Activated CD4-positive, alpha-beta T cell treated with anti-CD3 and anti-CD28 coated beads for 36 hours (primary cell): Measurements from ENCODE around the gene NEURL2. TPM values are rescaled to one million over a fixed set of nuclear protein-coding genes. Genes with fewer than 3 reads are reported as not detected.

Experiments used
- ATAC-seq: fragments of 200-7000 bp; cut with Tn5 transposase; one replicate; pipeline ENCODE4 v1.10.0; 2021; ENCODE audit warnings: mild to moderate bottlenecking, moderate library complexity
- CTCF ChIA-PET: fragments of 350-600 bp; sonication (Branson Sonifier 250); formaldehyde crosslinking; loops from one replicate; lab custom pipeline; 2021; ENCODE audit warnings: antibody characterized with exemption; lab: Charles Lee
- POLR2A ChIA-PET: fragments of 350-600 bp; sonication (Branson Sonifier 250); formaldehyde crosslinking; loops from one replicate; lab custom pipeline; 2021; ENCODE audit warnings: antibody characterized with exemption, inconsistent platforms; lab: Charles Lee
- DNase-seq: peaks from one replicate; pipeline ENCODE4 v3.0.0-alpha.2; 2020
- H3K27ac Mint-ChIP-seq: one replicate; pipeline ENCODE4 v1.8.0; 2021; ENCODE audit warnings: mixed read lengths
- H3K27me3 Mint-ChIP-seq: one replicate; pipeline ENCODE4 v1.8.0; 2021; ENCODE audit warnings: mixed read lengths
- H3K36me3 Mint-ChIP-seq: one replicate; pipeline ENCODE4 v1.8.0; 2021; ENCODE audit warnings: low read depth, mixed read lengths
- H3K4me1 Mint-ChIP-seq: one replicate; pipeline ENCODE4 v1.8.0; 2021; ENCODE audit warnings: mixed read lengths
- H3K4me3 Mint-ChIP-seq: one replicate; pipeline ENCODE4 v1.8.0; 2021; ENCODE audit warnings: mild to moderate bottlenecking, moderate library complexity, mixed read lengths
- H3K9me3 Mint-ChIP-seq: one replicate; pipeline ENCODE4 v1.8.0; 2021; ENCODE audit warnings: low read depth, mixed read lengths
- intact Hi-C, 2 experiments: fragments of 100-400 bp; cut with DNase I in 1 of 2; cut with micrococcal nuclease in 1 of 2; formaldehyde crosslinking; loops; one replicate each; pipeline versions ENCODE4 v1.14.2 to v1.15.1; 2022 to 2024; cut with DNase I, micrococcal nuclease
- total RNA-seq, 2 experiments: library from RNA; stranded (reverse); gene quantifications; one replicate each; pipeline ENCODE4 v1.2.3, GENCODE V29; 2021

Gene NEURL2
- total RNA-seq, 2 experiments from 2014 or later, result 1.2 to 1.9 TPM

GRCh38 chr20:45897289-45897688 lies 6.3 kb upstream of the NEURL2 start:
- Mint-ChIP-seq H3K9me3 (no peaks in the 10 kb centered on the region), H3K36me3 (peaks cover 18% of the 10 kb centered on the region), H3K4me1 (peaks cover 14% of the 10 kb centered on the region), H3K4me3 (no peak overlapping the region), H3K27me3 (no peaks in the 10 kb centered on the region), H3K27ac (no peak overlapping the region)
- DNase-seq (no peak), ATAC-seq (no peak)
- ChIA-PET CTCF (no interaction called here), POLR2A (no interaction called here)
- intact Hi-C loops, result no loop called here

GRCh38 chr20:45896641-45897161 lies 5.7 kb upstream of the NEURL2 start:
- Mint-ChIP-seq H3K27me3 (no peaks in the 10 kb centered on the region), H3K9me3 (no peaks in the 10 kb centered on the region), H3K4me3 (no peak overlapping the region), H3K36me3 (peaks cover 18% of the 10 kb centered on the region), H3K27ac (no peak overlapping the region), H3K4me1 (peaks cover 18% of the 10 kb centered on the region)
- DNase-seq (no peak), ATAC-seq (no peak)
- ChIA-PET CTCF (no interaction called here), POLR2A (no interaction called here)
- intact Hi-C loops, result no loop called here

GRCh38 chr20:45894797-45895196 lies 3.8 kb upstream of the NEURL2 start:
- ChIA-PET POLR2A (no interaction called here), CTCF (no interaction called here)
- DNase-seq, result no peak
- no peaks in the 10 kb centered on the region for H3K27me3 Mint-ChIP-seq
- H3K27ac Mint-ChIP-seq, result no peak overlapping the region
- ATAC-seq, result no peak
- peaks cover 18% of the 10 kb centered on the region for H3K36me3 Mint-ChIP-seq
- intact Hi-C loops, result no loop called here
- H3K9me3 Mint-ChIP-seq, result no peaks in the 10 kb centered on the region
- no peak overlapping the region for H3K4me3 Mint-ChIP-seq
- peaks cover 25% of the 10 kb centered on the region for H3K4me1 Mint-ChIP-seq

GRCh38 chr20:45893831-45894230 lies 2.8 kb upstream of the NEURL2 start:
- POLR2A ChIA-PET, result no interaction called here
- no peak overlapping the region for H3K4me3 Mint-ChIP-seq

GRCh38 chr20:45892828-45893500 lies 2.0 kb upstream of the NEURL2 start:
- peak; percentile 41 for DNase-seq
- intact Hi-C loops, result no loop called here
- POLR2A ChIA-PET, result no interaction called here
- Mint-ChIP-seq H3K36me3 (peaks cover 18% of the 10 kb centered on the region), H3K27ac (no peak overlapping the region), H3K4me3 (peak overlapping the region; percentile 89), H3K4me1 (peaks cover 31% of the 10 kb centered on the region), H3K27me3 (no peaks in the 10 kb centered on the region), H3K9me3 (no peaks in the 10 kb centered on the region)
- CTCF ChIA-PET, result interaction anchor here (1.3 to 1.7 kb wide), 4 partner anchors 12 to 41 kb away, joined by 3 to 5 read pairs (median 4); partner anchors contain the start of gene ZSWIM1
- no peak for ATAC-seq

More at GRCh38 chr20:45893831-45894230, 2.8 kb upstream of the NEURL2 start:
- Mint-ChIP-seq H3K27ac (no peak overlapping the region), H3K4me1 (peaks cover 31% of the 10 kb centered on the region), H3K9me3 (no peaks in the 10 kb centered on the region), H3K36me3 (peaks cover 18% of the 10 kb centered on the region), H3K27me3 (no peaks in the 10 kb centered on the region)
- intact Hi-C loops, result no loop called here
- DNase-seq, result no peak
- ATAC-seq, result no peak
- CTCF ChIA-PET, result no interaction called here

GRCh38 chr20:45892049-45892825 lies 1.2 kb upstream of the NEURL2 start:
- CTCF ChIA-PET, result interaction anchor here (1.3 to 1.7 kb wide), 5 partner anchors 11 to 41 kb away, joined by 3 to 5 read pairs (median 4); partner anchors contain the start of gene ZSWIM1
- ATAC-seq, result no peak
- intact Hi-C loops, result no loop called here
- H3K27me3 Mint-ChIP-seq, result no peaks in the 10 kb centered on the region
- peak overlapping the region; percentile 89 for H3K4me3 Mint-ChIP-seq
- no peaks in the 10 kb centered on the region for H3K9me3 Mint-ChIP-seq
- peaks cover 31% of the 10 kb centered on the region for H3K4me1 Mint-ChIP-seq
- peaks cover 16% of the 10 kb centered on the region for H3K36me3 Mint-ChIP-seq
- no peak for DNase-seq
- H3K27ac Mint-ChIP-seq, result peak overlapping the region; percentile 37
- POLR2A ChIA-PET, result interaction anchor here (2.2 kb wide), 1 partner anchor 11 kb away, joined by 7 read pairs; the partner anchor contains the start of gene ZSWIM1

- peak overlapping the region; percentile 87 for H3K27ac Mint-ChIP-seq
- DNase-seq (peak; percentile 73), ATAC-seq (peak; percentile 34)
- CTCF ChIA-PET, result interaction anchor here (0.8 to 1.8 kb wide), 7 partner anchors 9 to 95 kb away, joined by 3 to 10 read pairs (median 4); partner anchors contain the start of genes PCIF1 and ZSWIM1
- peaks cover 21% of the 10 kb centered on the region for H3K36me3 Mint-ChIP-seq
- POLR2A ChIA-PET, result interaction anchor here (0.6 to 2.2 kb wide), 3 partner anchors 9 to 77 kb away, joined by 3 to 7 read pairs (median 5); partner anchors contain the start of gene ZSWIM1
- intact Hi-C loops, result loop anchor here (2.0 kb wide), 4 partner anchors 44 to 100 kb away; partner anchors contain the start of genes UBE2C (in 2 of the 2), DNTTIP1 (in 1 of the 2), PCIF1 (in 1 of the 2) and WFDC3 (in 1 of the 2)
- peaks cover 38% of the 10 kb centered on the region for H3K4me1 Mint-ChIP-seq
- H3K9me3 Mint-ChIP-seq, result no peaks in the 10 kb centered on the region
- H3K4me3 Mint-ChIP-seq, result peak overlapping the region; percentile 89
- H3K27me3 Mint-ChIP-seq, result no peaks in the 10 kb centered on the region
Observed at GRCh38 chr20:45890077-45890984, 677 bp downstream of the NEURL2 start.

- POLR2A ChIA-PET, result interaction anchor here (0.8 to 1.0 kb wide), 2 partner anchors 8 to 32 kb away, joined by 4 read pairs; partner anchors contain the start of genes ACOT8, ZSWIM1 and ZSWIM3
- CTCF ChIA-PET, result interaction anchor here (0.5 to 1.8 kb wide), 5 partner anchors 22 to 80 kb away, joined by 3 to 5 read pairs (median 3); no protein-coding TSS in a partner anchor
- H3K27me3 Mint-ChIP-seq, result no peaks in the 10 kb centered on the region
- H3K4me1 Mint-ChIP-seq, result peaks cover 45% of the 10 kb centered on the region
- intact Hi-C loops, result loop anchor here in 1 of 2 experiments (10.0 kb wide), 3 partner anchors 476 to 924 kb away; partner anchors contain the start of genes STK4 and TOMM34
- no peak for ATAC-seq
- H3K9me3 Mint-ChIP-seq, result no peaks in the 10 kb centered on the region
- H3K36me3 Mint-ChIP-seq, result peaks cover 16% of the 10 kb centered on the region
- H3K4me3 Mint-ChIP-seq, result no peak overlapping the region
- H3K27ac Mint-ChIP-seq, result no peak overlapping the region
- DNase-seq, result no peak
Observed at GRCh38 chr20:45888681-45889080, 2.3 kb downstream of the NEURL2 start.

DNA sequence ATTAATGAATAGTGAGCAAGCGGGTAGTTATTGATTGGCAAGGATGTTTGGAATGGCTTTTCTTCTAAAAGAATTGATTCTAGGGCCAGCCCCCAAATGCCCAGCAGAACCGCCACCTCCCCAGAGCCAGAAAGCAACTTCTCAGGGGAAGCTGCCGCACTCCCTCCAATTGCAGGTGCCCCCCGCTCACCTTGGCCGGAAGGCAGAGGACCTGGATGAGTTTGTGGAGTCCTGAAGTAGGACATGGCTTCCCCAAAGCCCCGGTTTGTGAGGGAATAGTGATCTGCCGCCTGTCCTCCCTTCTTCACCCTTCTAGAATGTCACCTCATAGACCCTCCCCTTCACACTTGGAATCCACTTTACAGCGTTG lies 3.7 kb downstream of the NEURL2 start, which contains the start of gene SPATA25:
TSS of gene SPATA25 (minus strand) at position 277 of the 370 bp plus-strand sequence. CDS start at position 245, 32 bp downstream.
- ChIA-PET CTCF (interaction anchor here (0.7 kb wide), 1 partner anchor 341 kb away, joined by 3 read pairs; no protein-coding TSS in a partner anchor), POLR2A (no interaction called here)
- Mint-ChIP-seq H3K4me1 (peaks cover 48% of the 10 kb centered on the region), H3K36me3 (peaks cover 25% of the 10 kb centered on the region), H3K27ac (no peak within 1 kb of the TSS), H3K27me3 (no peaks in the 10 kb centered on the region), H3K9me3 (no peaks in the 10 kb centered on the region), H3K4me3 (no peak within 1 kb of the TSS)
- intact Hi-C loops, result loop anchor here in 1 of 2 experiments (10.0 kb wide), 3 partner anchors 477 to 923 kb away; partner anchors contain the start of genes STK4 and TOMM34
- ATAC-seq (no peak), DNase-seq (no peak)
